ENCODE data around the gene SRPK2. TPM values are rescaled to one million over a fixed set of nuclear protein-coding genes. Genes with fewer than 3 reads are reported as not detected.
"Not testable (repeated sequence)": the region's sequence is repeated elsewhere in the genome, so short reads cannot be mapped to it uniquely, and the experiment has no call there.

The SRPK2 gene
- total RNA-seq, 1 experiment from 2014 or later = 69.7 TPM

DNA sequence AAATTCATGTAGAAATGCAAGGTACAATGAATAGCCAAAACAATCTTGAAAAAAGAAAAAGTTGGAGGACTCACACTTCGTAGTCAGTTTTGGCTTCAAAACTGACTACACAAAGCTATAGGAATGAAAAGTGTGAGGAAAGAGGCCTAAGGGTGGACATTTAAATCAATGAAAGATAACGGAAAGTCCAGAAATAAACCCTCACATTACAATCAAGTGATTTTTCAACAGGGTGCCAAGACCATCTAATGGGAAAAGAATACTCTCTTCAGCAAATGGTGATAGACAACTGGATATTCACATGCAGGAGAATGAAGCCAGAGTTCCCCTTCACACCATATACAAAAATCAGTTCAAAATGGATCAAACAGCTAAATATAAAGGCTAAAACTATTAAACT lies 106.8 kb downstream of the SRPK2 start:
- Histone ChIP-seq H3K36me3 (no peaks in the 10 kb centered on the region), H3K9me3 (replicated peaks) (no peaks in the 10 kb centered on the region), H3K27me3 (no peaks in the 10 kb centered on the region), H3K4me3 (no peak overlapping the region), H3K4me1 (no peaks in the 10 kb centered on the region), H3K27ac (no peak overlapping the region)
- no peak for DNase-seq

DNA sequence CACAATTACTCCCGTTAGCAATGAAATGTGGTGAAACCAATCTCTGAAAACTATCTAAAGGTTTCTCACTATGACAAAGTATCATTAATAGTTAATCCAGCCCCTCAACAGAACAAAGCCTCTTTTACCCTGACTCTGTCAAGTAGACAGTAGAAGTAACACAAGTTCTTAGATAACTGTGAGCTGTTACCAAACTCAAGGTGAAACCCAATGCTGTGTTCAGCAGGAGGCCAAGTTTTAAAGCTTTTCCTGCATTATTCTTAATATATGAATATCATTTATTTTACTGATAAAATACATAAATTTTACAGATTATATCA lies 109.1 kb downstream of the SRPK2 start:
- Histone ChIP-seq H3K27ac (no peak overlapping the region), H3K4me3 (no peak overlapping the region), H3K4me1 (no peaks in the 10 kb centered on the region), H3K9me3 (replicated peaks) (no peaks in the 10 kb centered on the region), H3K27me3 (no peaks in the 10 kb centered on the region), H3K36me3 (no peaks in the 10 kb centered on the region)
- peak in 1 of 2 experiments; percentile 36 for DNase-seq

DNA sequence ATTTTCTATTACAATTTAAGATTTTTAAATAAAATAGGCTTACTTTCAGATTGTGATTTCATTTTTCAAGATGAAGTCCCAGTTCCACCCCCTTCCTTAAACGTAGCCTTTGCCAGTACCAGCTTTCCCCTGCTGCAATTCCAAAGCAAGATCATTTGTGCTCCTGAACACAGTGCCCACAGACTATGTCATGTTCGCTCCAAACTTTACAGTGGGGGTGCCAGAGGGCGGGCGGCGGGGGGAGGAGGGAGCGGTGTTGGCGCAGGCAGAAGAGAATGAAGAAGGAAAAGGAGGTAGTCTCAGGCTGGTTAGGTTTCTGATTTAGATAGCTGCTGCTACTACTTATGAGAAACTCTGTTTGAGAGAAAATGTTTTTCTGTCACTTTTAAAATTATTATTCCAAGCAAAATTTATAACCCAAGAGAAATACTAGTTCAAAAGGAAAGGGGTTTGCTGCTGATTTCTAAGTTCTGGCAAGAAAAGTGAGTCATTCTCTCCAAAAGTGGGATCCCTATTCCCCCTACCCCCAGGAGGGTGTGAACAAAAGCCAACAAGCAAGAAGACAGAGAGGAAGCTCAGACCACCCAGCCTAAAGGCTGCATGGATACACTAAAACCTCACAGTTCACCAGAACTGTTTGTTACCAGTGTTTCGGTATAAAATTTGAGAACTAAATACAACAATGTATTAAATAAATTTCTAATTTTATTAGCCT lies 109.6 kb downstream of the SRPK2 start:
- DNase-seq = peak in 1 of 2 experiments; percentile 47
- Histone ChIP-seq H3K4me1 (no peaks in the 10 kb centered on the region), H3K9me3 (replicated peaks) (no peaks in the 10 kb centered on the region), H3K27me3 (no peaks in the 10 kb centered on the region), H3K4me3 (no peak overlapping the region), H3K36me3 (no peaks in the 10 kb centered on the region), H3K27ac (no peak overlapping the region)

DNA sequence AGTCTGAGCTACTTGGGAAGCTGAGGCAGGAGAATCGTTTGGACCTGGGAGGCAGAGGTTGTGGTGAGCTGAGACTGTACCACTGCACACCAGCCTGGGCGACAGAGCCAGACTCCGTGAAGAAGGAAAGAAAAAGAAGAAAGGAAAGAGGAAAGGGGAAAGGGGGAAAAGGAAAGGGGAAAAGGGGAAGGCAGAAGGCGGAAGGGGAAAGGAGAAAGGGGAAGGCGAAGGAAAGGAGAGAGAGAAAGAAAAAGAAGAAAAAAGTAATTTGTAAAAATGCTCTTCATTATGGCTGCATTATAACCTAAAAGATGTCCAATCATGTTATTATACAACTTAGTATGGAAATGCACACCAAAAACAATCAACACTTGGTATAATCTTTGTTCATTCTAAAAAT lies 110.2 kb downstream of the SRPK2 start:
- no peaks in the 10 kb centered on the region for H3K9me3 ChIP-seq (replicated peaks)
- no peaks in the 10 kb centered on the region for H3K27me3 ChIP-seq
- H3K27ac ChIP-seq = no peak overlapping the region
- H3K4me1 ChIP-seq = no peaks in the 10 kb centered on the region
- H3K4me3 ChIP-seq = no peak overlapping the region
- DNase-seq = no peak
- H3K36me3 ChIP-seq = no peaks in the 10 kb centered on the region

DNA sequence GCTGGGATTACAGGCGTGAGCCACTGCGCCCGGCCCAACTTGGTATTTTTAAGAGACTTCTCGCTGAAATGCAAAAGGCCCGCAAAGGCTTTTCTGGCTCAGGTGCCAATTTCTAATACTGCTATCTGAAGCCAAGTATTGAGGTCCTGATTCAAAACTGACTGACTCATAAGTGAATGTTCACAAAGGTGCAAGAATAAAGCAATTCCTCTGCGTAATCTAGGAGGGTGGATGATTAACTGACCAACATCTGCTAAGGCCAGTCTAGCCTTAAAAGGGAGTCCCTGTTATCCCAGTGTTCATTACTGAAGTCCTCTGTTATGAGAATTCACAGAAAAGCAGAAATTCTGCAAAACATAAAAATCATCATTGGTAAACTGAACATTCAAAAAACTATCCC lies 111.4 kb downstream of the SRPK2 start:
- Histone ChIP-seq H3K27ac (no peak overlapping the region), H3K36me3 (no peaks in the 10 kb centered on the region), H3K4me1 (no peaks in the 10 kb centered on the region), H3K4me3 (no peak overlapping the region), H3K9me3 (replicated peaks) (no peaks in the 10 kb centered on the region), H3K27me3 (no peaks in the 10 kb centered on the region)
- no peak for DNase-seq

DNA sequence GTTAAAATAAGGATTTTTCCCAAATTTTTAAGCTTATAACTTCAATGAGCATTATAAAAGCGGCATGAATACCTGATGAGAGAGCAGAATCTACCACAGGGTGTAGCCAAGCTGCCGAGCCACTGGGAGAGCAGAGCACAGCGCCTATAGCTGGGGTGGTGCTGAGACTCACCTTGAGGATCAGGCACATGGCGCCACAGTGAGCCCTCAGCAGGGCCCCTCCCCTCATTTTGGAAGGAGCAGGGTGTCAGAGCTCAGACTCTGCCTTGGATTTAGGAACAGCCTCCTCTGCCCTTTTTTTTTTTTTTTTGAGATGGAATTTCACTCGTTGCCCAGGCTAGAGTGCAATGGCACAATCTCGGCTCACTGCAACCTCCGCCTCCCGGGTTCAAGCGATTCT lies 118.6 kb downstream of the SRPK2 start:
- no peaks in the 10 kb centered on the region for H3K9me3 ChIP-seq (replicated peaks)
- no peak overlapping the region for H3K4me3 ChIP-seq
- H3K36me3 ChIP-seq = no peaks in the 10 kb centered on the region
- DNase-seq = no peak
- H3K27ac ChIP-seq = no peak overlapping the region
- peaks cover 18% of the 10 kb centered on the region for H3K4me1 ChIP-seq
- no peaks in the 10 kb centered on the region for H3K27me3 ChIP-seq

DNA sequence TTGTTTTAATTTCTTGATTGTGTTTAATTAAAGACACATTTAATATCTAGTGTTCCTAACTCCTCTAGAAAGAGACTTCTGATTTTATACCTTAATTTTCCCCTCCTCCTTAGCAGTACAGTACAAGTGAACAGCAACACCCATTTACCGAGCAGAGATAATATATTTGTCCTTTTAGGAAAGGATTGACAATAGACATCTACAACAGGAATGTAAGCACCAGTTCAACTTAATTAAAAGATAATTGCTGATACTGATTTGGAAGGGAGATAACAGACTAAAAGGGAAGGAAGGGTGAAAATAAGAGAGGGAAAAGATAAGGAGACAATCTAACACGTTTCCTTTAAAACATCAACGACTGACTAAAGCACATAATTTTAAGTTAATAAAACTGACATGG lies 119.3 kb downstream of the SRPK2 start:
- Histone ChIP-seq H3K27ac (peak overlapping the region; percentile 32), H3K27me3 (no peaks in the 10 kb centered on the region), H3K36me3 (no peaks in the 10 kb centered on the region), H3K4me1 (peaks cover 18% of the 10 kb centered on the region), H3K4me3 (peak overlapping the region; percentile 39), H3K9me3 (replicated peaks) (no peaks in the 10 kb centered on the region)
- DNase-seq = no peak

DNA sequence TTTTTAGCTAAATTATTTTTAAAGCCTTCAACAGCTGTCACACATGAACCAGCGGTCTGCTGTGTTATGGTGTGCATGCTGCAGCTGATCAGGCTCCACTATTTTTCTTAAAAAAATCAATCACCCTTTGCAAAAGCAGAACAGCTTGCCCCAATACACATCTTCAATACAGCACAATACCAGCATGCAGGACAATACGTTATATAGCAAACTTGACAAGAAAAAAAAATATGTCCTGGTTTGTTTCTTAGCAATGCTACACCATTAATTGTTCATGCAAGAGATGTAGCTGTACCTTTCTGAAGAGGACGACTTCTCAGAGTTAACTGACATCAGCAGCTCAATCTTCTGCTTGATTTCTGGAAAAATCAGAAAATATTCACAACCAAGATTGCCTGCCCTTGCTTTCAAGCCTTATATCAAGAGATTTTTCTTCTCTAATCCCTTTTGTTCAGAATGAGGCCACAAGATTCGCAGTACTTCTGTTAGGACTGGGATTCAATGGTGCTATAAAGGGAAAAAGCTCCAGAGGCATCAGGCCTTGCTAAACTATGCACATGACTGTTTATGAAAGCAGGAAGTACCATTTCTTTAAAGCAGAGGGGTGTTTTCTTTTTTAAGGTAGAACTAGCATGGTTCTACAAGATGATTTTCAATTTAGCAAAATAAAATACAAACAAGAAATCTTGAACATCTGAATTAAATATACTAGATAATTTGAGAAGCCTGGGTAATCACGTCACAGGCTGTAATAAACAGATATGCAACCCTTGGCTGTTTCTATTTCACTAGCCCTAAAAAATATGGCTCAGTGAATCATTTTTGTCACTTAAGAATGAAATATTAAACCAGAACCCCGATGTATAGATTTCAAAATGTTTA lies 120.0 kb downstream of the SRPK2 start:
- Histone ChIP-seq H3K9me3 (replicated peaks) (no peaks in the 10 kb centered on the region), H3K27me3 (no peaks in the 10 kb centered on the region), H3K36me3 (no peaks in the 10 kb centered on the region), H3K4me3 (peak overlapping the region; percentile 39), H3K4me1 (peaks cover 18% of the 10 kb centered on the region), H3K27ac (peak overlapping the region; percentile 32)
- peak; percentile 35 to 71 for DNase-seq

DNA sequence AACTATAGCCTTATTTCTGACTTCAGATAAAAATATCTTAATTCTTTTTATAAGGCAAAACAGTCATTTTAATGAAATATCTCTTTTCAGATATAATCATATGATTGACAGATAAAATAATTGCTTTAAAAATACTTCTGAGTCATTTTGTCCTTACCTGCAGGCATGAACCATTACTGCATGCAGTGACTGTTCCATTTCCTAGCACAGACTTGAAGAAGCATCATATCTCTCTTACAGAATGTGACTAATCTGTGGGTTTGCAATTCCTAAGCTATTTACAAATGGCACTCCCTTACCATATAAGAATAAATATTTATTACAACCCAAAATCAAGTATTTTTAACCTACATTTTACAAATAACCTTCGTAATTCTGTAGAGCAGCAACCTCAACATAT lies 120.7 kb downstream of the SRPK2 start:
- peak overlapping the region; percentile 39 for H3K4me3 ChIP-seq
- H3K36me3 ChIP-seq = no peaks in the 10 kb centered on the region
- no peaks in the 10 kb centered on the region for H3K27me3 ChIP-seq
- H3K4me1 ChIP-seq = peaks cover 18% of the 10 kb centered on the region
- peak in 1 of 2 experiments; percentile 44 for DNase-seq
- peak overlapping the region; percentile 32 for H3K27ac ChIP-seq
- no peaks in the 10 kb centered on the region for H3K9me3 ChIP-seq (replicated peaks)

DNA sequence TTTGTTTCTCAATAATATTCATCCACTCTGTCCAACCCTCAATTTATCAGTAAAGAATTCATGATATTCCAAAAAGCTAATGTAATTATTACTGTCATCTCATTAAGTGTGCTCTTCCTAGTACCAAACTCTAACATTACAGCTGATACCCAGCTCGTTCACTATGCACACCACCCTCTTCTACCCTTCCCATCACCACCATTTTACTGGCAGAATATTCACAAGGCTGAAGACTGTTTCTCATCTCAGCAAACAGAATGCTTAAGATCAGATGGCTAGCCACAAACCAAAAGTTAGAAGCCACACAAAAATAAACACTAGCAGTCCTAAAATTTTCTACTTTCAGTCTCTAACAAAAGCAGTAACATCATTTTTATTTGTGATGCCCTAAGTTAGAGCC lies 121.5 kb downstream of the SRPK2 start:
- H3K27me3 ChIP-seq = no peaks in the 10 kb centered on the region
- H3K9me3 ChIP-seq (replicated peaks) = no peaks in the 10 kb centered on the region
- no peak overlapping the region for H3K27ac ChIP-seq
- H3K4me3 ChIP-seq = no peak overlapping the region
- H3K36me3 ChIP-seq = no peaks in the 10 kb centered on the region
- peaks cover 18% of the 10 kb centered on the region for H3K4me1 ChIP-seq
- DNase-seq = no peak

DNA sequence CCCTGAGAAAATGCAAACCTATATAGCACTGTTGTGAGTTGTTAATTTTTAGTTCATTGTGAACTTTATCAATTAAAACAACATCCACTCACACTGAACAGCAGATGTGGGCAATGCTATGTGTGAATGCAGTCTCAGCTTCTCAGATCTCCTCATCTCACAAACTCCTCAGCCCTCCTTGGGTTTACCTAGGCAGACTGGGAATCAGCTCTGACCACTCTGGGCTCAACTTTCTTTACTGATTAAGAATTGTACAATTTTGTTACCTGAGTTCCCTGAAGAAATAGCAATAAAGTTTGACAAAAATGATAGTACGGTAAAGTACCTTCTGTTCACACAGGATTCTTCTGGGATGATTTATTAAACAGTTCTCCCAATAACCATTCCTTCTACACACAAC lies 124.0 kb downstream of the SRPK2 start:
- no peak overlapping the region for H3K27ac ChIP-seq
- H3K4me1 ChIP-seq = peaks cover 26% of the 10 kb centered on the region
- H3K4me3 ChIP-seq = no peak overlapping the region
- no peaks in the 10 kb centered on the region for H3K36me3 ChIP-seq
- peaks cover 6% of the 10 kb centered on the region for H3K9me3 ChIP-seq (replicated peaks)
- no peaks in the 10 kb centered on the region for H3K27me3 ChIP-seq
- DNase-seq = no peak

DNA sequence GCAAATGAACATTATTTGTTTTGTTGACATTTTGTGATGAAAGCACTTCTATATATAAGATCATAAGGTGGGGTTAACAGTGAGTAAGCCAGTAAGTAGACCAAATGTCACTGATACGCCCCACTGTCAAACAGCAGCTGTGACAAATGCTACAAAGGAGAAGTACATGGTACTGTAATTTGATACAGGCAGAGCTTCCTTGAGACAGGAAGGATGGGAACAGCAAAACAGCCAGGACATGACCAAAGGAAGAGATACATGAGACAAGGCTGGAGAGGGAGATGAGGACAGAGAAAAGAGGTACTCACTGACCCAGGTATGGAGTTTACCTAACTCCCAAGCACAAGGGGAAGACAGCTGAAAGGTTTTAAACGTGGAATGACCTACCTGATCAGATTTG lies 127.0 kb downstream of the SRPK2 start:
- no peak overlapping the region for H3K4me3 ChIP-seq
- peaks cover 19% of the 10 kb centered on the region for H3K4me1 ChIP-seq
- DNase-seq = peak; percentile 57 to 80
- H3K9me3 ChIP-seq (replicated peaks) = peaks cover 6% of the 10 kb centered on the region
- no peaks in the 10 kb centered on the region for H3K36me3 ChIP-seq
- H3K27me3 ChIP-seq = no peaks in the 10 kb centered on the region
- H3K27ac ChIP-seq = no peak overlapping the region

DNA sequence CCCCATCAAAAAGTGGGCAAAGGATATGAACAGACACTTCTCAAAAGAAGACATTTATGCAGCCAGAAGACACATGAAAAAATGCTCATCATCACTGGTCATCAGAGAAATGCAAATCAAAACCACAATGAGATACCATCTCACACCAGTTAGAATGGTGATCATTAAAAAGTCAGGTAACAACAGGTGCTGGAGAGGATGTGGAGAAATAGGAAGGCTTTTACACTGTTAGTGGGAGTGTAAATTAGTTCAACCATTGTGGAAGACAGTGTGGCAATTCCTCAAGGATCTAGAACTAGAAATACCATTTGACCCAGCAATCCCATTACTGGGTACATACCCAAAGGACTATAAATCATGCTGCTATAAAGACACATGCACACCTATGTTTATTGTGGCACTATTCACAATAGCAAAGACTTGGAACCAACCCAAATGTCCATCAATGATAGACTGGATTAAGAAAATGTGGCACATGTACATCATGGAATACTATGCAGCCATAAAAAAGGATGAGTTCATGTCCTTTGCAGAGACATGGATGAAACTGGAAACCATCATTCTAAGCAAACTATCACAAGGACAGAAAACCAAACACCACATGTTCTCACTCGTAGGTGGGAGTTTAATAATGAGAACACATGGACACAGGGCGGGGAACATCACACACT lies 128.4 kb downstream of the SRPK2 start:
- not testable (repeated sequence) for H3K27ac ChIP-seq; H3K9me3 ChIP-seq (replicated peaks); DNase-seq; H3K27me3 ChIP-seq; H3K4me3 ChIP-seq; H3K36me3 ChIP-seq
- H3K4me1 ChIP-seq = peaks cover 14% of the 10 kb centered on the region

DNA sequence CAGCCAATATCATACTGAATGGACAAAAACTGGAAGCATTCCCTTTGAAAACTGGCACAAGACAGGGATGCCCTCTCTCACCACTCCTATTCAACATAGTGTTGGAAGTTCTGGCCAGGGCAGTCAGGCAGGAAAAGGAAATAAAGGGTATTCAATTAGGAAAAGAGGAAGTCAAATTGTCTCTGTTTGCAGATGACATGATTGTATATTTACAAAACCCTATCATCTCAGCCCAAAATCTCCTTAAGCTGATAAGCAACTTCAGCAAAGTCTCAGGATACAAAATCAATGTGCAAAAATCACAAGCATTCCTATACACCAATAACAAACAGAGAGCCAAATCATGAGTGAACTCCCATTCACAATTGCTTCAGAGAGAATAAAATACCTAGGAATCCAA lies 129.8 kb downstream of the SRPK2 start:
- DNase-seq; H3K36me3 ChIP-seq; H3K27ac ChIP-seq; H3K9me3 ChIP-seq (replicated peaks); H3K27me3 ChIP-seq; H3K4me3 ChIP-seq: not testable (repeated sequence)
- peaks cover 14% of the 10 kb centered on the region for H3K4me1 ChIP-seq

DNA sequence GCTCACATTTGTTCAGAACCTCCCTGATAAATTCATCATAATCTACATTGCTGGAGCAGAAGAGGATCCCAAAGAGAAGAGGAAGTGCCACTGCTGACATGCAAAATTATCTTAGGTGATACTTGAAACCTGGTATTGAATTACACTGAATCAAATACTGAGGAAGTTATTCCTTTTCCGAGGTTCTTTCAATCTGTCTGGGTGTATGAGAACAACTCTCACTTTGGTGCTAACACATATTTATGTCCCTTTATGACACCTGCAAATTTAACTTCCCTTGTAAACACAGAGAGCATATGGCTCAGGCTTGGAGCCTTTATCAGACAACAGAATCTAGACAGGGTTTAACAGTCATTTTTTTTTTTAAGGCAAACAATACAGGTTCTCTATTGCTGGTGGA lies 131.4 kb downstream of the SRPK2 start:
- peak in 1 of 2 experiments; percentile 24 for DNase-seq
- peaks cover 14% of the 10 kb centered on the region for H3K4me1 ChIP-seq
- no peak overlapping the region for H3K27ac ChIP-seq
- no peaks in the 10 kb centered on the region for H3K36me3 ChIP-seq
- no peaks in the 10 kb centered on the region for H3K27me3 ChIP-seq
- H3K9me3 ChIP-seq (replicated peaks) = peaks cover 6% of the 10 kb centered on the region
- no peak overlapping the region for H3K4me3 ChIP-seq
